OCI-LY1 (cell line): ENCODE measurements around the gene GMFB.

Source experiments
- CTCF ChIP-seq: fragments of 200-600 bp; sonication (generic), shearing (Covaris generic); IDR thresholded peaks from 2 replicates; pipeline ENCODE4 v1.5.1; 2017; ENCODE audit warnings: mild to moderate bottlenecking, antibody characterized with exemption, low read length, moderate library complexity, mixed read lengths
- EZH2 ChIP-seq: fragments of 200-600 bp; sonication (generic), shearing (Covaris generic); IDR thresholded peaks from 2 replicates; pipeline ENCODE4 v1.8.0; 2017; ENCODE audit warnings: borderline replicate concordance, mixed run types, mild to moderate bottlenecking, antibody characterized with exemption, low read length, moderate library complexity, mixed read lengths

GRCh38 chr14:54529811-54530210 is 41.0 kb upstream of the GMFB start:
- TF ChIP-seq CTCF (no peak), EZH2 (no peak)
